ENCODE results near the gene HYAL1. TPM values are rescaled to one million over a fixed set of nuclear protein-coding genes. Genes with fewer than 3 reads are reported as not detected.
A peak's percentile ranks its signal among the peaks of the same experiment; 100 is the strongest.
"Not testable (repeated sequence)": the region's sequence is repeated elsewhere in the genome, so short reads cannot be mapped to it uniquely, and the experiment has no call there.

The HYAL1 gene
- total and polyA plus RNA-seq, 4 donors: 1.6 to 51.2 (median 26.2) TPM

DNA sequence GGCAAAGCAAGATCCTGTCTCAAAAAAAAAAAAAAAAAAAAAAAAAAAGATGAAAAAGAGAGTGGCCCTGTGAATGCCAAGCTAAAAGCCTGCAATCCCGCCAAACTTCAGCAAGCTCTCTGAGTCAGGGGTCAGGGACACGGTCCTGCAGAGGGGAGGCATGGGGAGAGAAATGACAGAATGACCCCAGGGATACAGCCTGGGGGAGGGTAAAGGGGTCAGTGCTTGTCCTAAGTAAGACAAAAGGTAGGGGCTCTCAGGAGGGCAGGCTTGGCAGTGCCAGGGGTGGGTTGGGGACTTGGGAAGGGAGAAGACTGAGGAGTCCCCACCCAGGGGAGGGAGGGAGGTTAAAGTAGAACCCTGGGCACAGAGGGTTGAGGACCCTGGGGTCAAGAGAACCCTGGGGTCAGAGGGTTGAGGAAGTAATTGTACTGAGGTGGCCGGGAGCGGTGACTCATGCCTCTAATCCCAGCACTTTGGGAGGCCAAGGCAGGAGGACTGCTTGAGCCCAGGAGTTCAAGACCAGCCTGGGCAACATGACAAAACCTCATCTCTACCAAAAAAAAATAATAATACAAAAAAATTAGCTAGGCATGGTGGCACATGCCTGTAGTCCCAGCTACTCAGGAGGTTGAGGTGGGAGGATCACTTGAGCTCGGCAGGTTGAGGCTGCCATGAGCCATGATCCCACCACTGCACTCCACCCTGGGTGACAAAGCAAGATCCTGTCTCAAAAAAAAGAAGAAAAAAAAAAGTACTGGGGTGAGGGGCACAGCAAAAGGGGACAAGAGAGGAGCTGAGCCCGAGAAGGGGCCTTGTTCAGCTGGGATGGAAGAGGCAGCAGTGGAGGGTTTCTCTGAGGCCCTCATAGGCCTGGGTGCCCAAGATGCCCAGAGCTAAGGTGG lies 39.6 kb downstream of the HYAL1 start:
- Histone ChIP-seq H3K4me3 (no peak overlapping the region), H3K4me1 (ENCODE audit: control insufficient read depth in 5 of 5, insufficient read depth in 5 of 5, low read length in 5 of 5) (peaks cover 0 to 66% (median 30%) of the 10 kb centered on the region in 5 donors), H3K9ac (ENCODE audit: insufficient read depth in 1 of 2, low read length in 2 of 2) (no peak overlapping the region), H3K9me3 (ENCODE audit: control insufficient read depth in 4 of 4, insufficient read depth in 3 of 4, low read length in 3 of 4) (no peaks in the 10 kb centered on the region), H3K36me3 (ENCODE audit: control insufficient read depth in 4 of 4, insufficient read depth in 4 of 4, low read length in 4 of 4) (peaks cover 0 to 6% (median 0%) of the 10 kb centered on the region in 4 donors), H3K27ac (ENCODE audit: low read depth in 1 of 2, low read length in 1 of 2) (peak overlapping the region in 1 of 2 donors; percentile 44), H3K27me3 (ENCODE audit: control insufficient read depth in 3 of 3, insufficient read depth in 3 of 3, low read length in 2 of 3) (no peaks in the 10 kb centered on the region)
- no peak for TF ChIP-seq CTCF (IDR thresholded peaks at IDR 0.05; ENCODE audit: control extremely low read depth, extremely low read depth)
- peak in 1 of 3 donors; percentile 34 for DNase-seq
- no peak for ATAC-seq (ENCODE audit: insufficient read depth, low FRiP score)
- WGBS, 2 donors: 67 to 71% methylated on average over 6 of the region's 6 CpGs

DNA sequence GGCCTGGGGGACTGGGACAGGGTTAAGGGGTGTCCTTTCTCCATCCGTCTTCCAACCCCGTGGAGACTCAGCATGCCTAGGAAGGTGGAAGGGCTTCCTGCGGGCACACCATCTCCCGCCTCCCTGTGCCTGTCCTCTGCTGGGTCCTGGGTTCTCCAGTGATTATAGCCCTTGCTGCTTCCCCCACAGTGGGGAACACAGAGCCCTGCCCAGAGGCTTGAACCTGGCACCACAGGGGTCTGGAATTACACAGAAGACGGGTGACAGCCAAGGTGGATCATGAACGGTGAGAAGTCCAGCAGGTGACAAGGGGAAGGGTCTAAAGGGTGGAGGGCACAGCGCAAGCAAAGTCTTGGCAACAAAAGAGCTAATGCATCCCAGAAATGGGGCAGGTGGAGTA lies 40.6 kb downstream of the HYAL1 start:
- Histone ChIP-seq H3K27ac (ENCODE audit: low read depth in 1 of 2, low read length in 1 of 2) (peak overlapping the region in 1 of 2 donors; percentile 12), H3K4me1 (ENCODE audit: control insufficient read depth in 5 of 5, insufficient read depth in 5 of 5, low read length in 5 of 5) (peaks cover 0 to 56% (median 29%) of the 10 kb centered on the region in 5 donors), H3K27me3 (ENCODE audit: control insufficient read depth in 3 of 3, insufficient read depth in 3 of 3, low read length in 2 of 3) (no peaks in the 10 kb centered on the region), H3K9ac (ENCODE audit: insufficient read depth in 1 of 2, low read length in 2 of 2) (no peak overlapping the region), H3K4me3 (no peak overlapping the region), H3K36me3 (ENCODE audit: control insufficient read depth in 4 of 4, insufficient read depth in 4 of 4, low read length in 4 of 4) (peaks cover 2 to 15% (median 6%) of the 10 kb centered on the region in 4 donors), H3K9me3 (ENCODE audit: control insufficient read depth in 4 of 4, insufficient read depth in 3 of 4, low read length in 3 of 4) (no peaks in the 10 kb centered on the region)
- WGBS, 2 donors: 87 to 94% methylated on average over 7 of the region's 7 CpGs
- ATAC-seq (ENCODE audit: insufficient read depth, low FRiP score): no peak
- no peak for TF ChIP-seq CTCF (IDR thresholded peaks at IDR 0.05; ENCODE audit: control extremely low read depth, extremely low read depth)
- no peak for DNase-seq

- H3K4me3 ChIP-seq; H3K9me3 ChIP-seq (ENCODE audit: control insufficient read depth in 4 of 4, insufficient read depth in 3 of 4, low read length in 3 of 4); DNase-seq; H3K27me3 ChIP-seq (ENCODE audit: control insufficient read depth in 3 of 3, insufficient read depth in 3 of 3, low read length in 2 of 3); H3K9ac ChIP-seq (ENCODE audit: insufficient read depth in 1 of 2, low read length in 2 of 2); ATAC-seq (ENCODE audit: insufficient read depth, low FRiP score): not testable (repeated sequence)
- Histone ChIP-seq H3K27ac (ENCODE audit: low read depth in 1 of 2, low read length in 1 of 2) (peak overlapping the region in 1 of 2 donors; percentile 12), H3K4me1 (ENCODE audit: control insufficient read depth in 5 of 5, insufficient read depth in 5 of 5, low read length in 5 of 5) (peaks cover 0 to 52% (median 28%) of the 10 kb centered on the region in 5 donors), H3K36me3 (ENCODE audit: control insufficient read depth in 4 of 4, insufficient read depth in 4 of 4, low read length in 4 of 4) (peaks cover 7 to 20% (median 11%) of the 10 kb centered on the region in 4 donors)
- 97% methylated on average over 4 of the region's 4 CpGs for WGBS, 2 donors
Measured at GRCh38 chr3:50262200-50262599, 41.2 kb downstream of the HYAL1 start.

- no peak overlapping the region for H3K4me3 ChIP-seq
- peak overlapping the region; percentile 38 to 88 for H3K27ac ChIP-seq (ENCODE audit: low read depth in 1 of 2, low read length in 1 of 2)
- H3K27me3 ChIP-seq (ENCODE audit: control insufficient read depth in 3 of 3, insufficient read depth in 3 of 3, low read length in 2 of 3): no peaks in the 10 kb centered on the region
- DNase-seq: no peak
- H3K36me3 ChIP-seq (ENCODE audit: control insufficient read depth in 4 of 4, insufficient read depth in 4 of 4, low read length in 4 of 4): peaks cover 13 to 27% (median 17%) of the 10 kb centered on the region in 4 donors
- no peak for ATAC-seq (ENCODE audit: insufficient read depth, low FRiP score)
- H3K4me1 ChIP-seq (ENCODE audit: control insufficient read depth in 5 of 5, insufficient read depth in 5 of 5, low read length in 5 of 5): peaks cover 0 to 45% (median 27%) of the 10 kb centered on the region in 5 donors
- peaks cover 0 to 4% (median 0%) of the 10 kb centered on the region in 4 donors for H3K9me3 ChIP-seq (ENCODE audit: control insufficient read depth in 4 of 4, insufficient read depth in 3 of 4, low read length in 3 of 4)
- peak overlapping the region; percentile 77 to 79 for H3K9ac ChIP-seq (ENCODE audit: insufficient read depth in 1 of 2, low read length in 2 of 2)
- WGBS, 2 donors: 69 to 77% methylated on average over 2 of the region's 2 CpGs
- TF ChIP-seq CTCF (IDR thresholded peaks at IDR 0.05; ENCODE audit: control extremely low read depth, extremely low read depth): no peak
Measured at GRCh38 chr3:50261505-50261904, 41.9 kb downstream of the HYAL1 start.
